Measurements from ENCODE around the gene FOXA3. TPM values are rescaled to one million over a fixed set of nuclear protein-coding genes. Genes with fewer than 3 reads are reported as not detected.

FOXA3 gene
- total RNA-seq, 1 experiment from 2014 or later = not detected

GRCh38 chr19:45873219-45873772 lies 9.2 kb downstream of the FOXA3 start:
- Histone ChIP-seq H3K27me3 (replicated peaks) (peaks cover 7% of the 10 kb centered on the region; the same call in 1 of the 2 replicates), H3K9me3 (replicated peaks) (no peaks in the 10 kb centered on the region), H3K36me3 (no peaks in the 10 kb centered on the region), H3K27ac (no peak overlapping the region), H3K4me1 (replicated peaks) (peaks cover 9% of the 10 kb centered on the region), H3K4me3 (no peak overlapping the region)
- no peak for DNase-seq (ENCODE audit: low read depth in 1 of 2, low spot score in 2 of 2)

GRCh38 chr19:45874620-45874966 lies 10.5 kb downstream of the FOXA3 start:
- no peak overlapping the region for H3K4me3 ChIP-seq
- no peaks in the 10 kb centered on the region for H3K9me3 ChIP-seq (replicated peaks)
- DNase-seq (ENCODE audit: low read depth in 1 of 2, low spot score in 2 of 2) = no peak
- peaks cover 9% of the 10 kb centered on the region for H3K4me1 ChIP-seq (replicated peaks)
- peaks cover 5% of the 10 kb centered on the region; the same call in 1 of the 2 replicates for H3K27me3 ChIP-seq (replicated peaks)
- H3K36me3 ChIP-seq = no peaks in the 10 kb centered on the region
- no peak overlapping the region for H3K27ac ChIP-seq

GRCh38 chr19:45876161-45876410 lies 12.0 kb downstream of the FOXA3 start:
- no peak overlapping the region for H3K4me3 ChIP-seq
- peaks cover 2% of the 10 kb centered on the region; the same call in 1 of the 2 replicates for H3K27me3 ChIP-seq (replicated peaks)
- no peak overlapping the region for H3K27ac ChIP-seq
- no peaks in the 10 kb centered on the region for H3K9me3 ChIP-seq (replicated peaks)
- no peaks in the 10 kb centered on the region for H3K36me3 ChIP-seq
- peaks cover 9% of the 10 kb centered on the region for H3K4me1 ChIP-seq (replicated peaks)
- DNase-seq (ENCODE audit: low read depth in 1 of 2, low spot score in 2 of 2) = no peak

- Histone ChIP-seq H3K4me3 (no peak overlapping the region), H3K36me3 (no peaks in the 10 kb centered on the region)
Observed at GRCh38 chr19:45876411-45877197, 12.5 kb downstream of the FOXA3 start.

DNA sequence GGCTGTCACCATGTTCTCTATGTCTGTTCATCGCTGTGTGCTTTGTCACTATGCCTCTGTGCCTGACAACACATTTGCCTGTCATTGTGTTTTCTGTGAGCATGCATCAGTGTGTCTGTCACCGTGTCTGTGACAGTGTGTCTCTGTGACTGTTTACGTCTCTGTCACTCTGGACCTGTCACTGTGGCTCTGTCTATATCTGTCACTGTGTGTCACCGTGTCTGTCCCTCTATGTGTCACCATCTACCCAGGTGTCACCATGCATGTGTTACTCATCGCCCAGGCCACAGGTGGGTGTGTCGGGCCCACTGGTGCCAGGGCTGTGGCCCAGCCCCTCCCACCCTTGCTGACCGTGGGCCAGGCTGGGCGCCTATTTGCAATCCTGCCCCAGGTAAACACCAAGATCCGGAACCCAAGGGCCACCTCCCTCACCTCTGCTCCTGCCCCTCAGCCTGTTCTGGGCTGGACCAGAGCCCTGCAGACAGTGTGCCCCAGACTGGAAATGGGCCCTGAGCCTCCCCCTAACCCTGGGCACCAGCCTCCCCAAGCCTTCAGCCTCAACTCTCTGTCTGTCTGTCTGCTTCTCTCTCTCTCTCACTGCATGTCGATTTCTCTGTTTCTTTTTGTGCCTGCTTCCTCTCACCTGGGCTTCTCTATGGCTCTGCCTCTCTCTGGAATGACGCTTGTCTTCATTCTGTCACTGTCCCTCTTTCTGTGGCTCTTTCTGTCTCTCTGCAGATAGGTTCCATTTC lies 14.1 kb downstream of the FOXA3 start:
- DNase-seq (ENCODE audit: low read depth in 1 of 2, low spot score in 2 of 2) = no peak
- Histone ChIP-seq H3K27ac (no peak overlapping the region), H3K9me3 (replicated peaks) (no peaks in the 10 kb centered on the region), H3K36me3 (peaks cover 10% of the 10 kb centered on the region), H3K4me3 (no peak overlapping the region), H3K27me3 (replicated peaks) (no peaks in the 10 kb centered on the region), H3K4me1 (replicated peaks) (peaks cover 11% of the 10 kb centered on the region)

More at GRCh38 chr19:45876411-45877197, 12.5 kb downstream of the FOXA3 start:
- Histone ChIP-seq H3K9me3 (replicated peaks) (no peaks in the 10 kb centered on the region), H3K27ac (no peak overlapping the region), H3K4me1 (replicated peaks) (peaks cover 9% of the 10 kb centered on the region), H3K27me3 (replicated peaks) (no peaks in the 10 kb centered on the region)
- DNase-seq (ENCODE audit: low read depth in 1 of 2, low spot score in 2 of 2) = no peak

DNA sequence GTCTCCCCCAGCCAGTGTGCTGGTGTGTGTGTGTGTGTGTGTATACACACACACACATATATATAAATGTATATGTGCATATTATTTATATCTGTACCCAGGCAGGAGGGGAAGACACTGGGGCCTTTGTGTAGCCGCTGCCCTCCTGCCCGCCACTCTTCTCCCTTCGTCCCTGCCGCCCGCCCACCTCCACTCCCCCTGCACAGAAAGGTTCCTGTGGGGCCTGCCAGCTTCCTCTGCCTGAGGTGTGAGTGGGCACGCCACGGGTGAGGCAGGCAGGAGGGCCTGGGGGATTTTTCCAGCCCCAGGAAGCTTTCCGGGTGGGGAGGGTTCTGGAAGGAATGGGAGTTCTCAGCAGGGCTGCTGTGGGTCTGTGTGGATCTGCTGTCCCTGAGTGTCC lies 14.9 kb downstream of the FOXA3 start:
- peaks cover 14% of the 10 kb centered on the region for H3K4me1 ChIP-seq (replicated peaks)
- no peaks in the 10 kb centered on the region for H3K9me3 ChIP-seq (replicated peaks)
- no peaks in the 10 kb centered on the region for H3K27me3 ChIP-seq (replicated peaks)
- H3K36me3 ChIP-seq = peaks cover 16% of the 10 kb centered on the region
- H3K4me3 ChIP-seq = no peak overlapping the region
- no peak overlapping the region for H3K27ac ChIP-seq
- DNase-seq (ENCODE audit: low read depth in 1 of 2, low spot score in 2 of 2) = no peak

GRCh38 chr19:45879971-45880370 lies 15.8 kb downstream of the FOXA3 start:
- no peaks in the 10 kb centered on the region for H3K9me3 ChIP-seq (replicated peaks)
- peaks cover 25% of the 10 kb centered on the region for H3K36me3 ChIP-seq
- H3K4me3 ChIP-seq = no peak overlapping the region
- no peak for DNase-seq (ENCODE audit: low read depth in 1 of 2, low spot score in 2 of 2)
- H3K27ac ChIP-seq = no peak overlapping the region
- H3K27me3 ChIP-seq (replicated peaks) = no peaks in the 10 kb centered on the region
- H3K4me1 ChIP-seq (replicated peaks) = peaks cover 20% of the 10 kb centered on the region

DNA sequence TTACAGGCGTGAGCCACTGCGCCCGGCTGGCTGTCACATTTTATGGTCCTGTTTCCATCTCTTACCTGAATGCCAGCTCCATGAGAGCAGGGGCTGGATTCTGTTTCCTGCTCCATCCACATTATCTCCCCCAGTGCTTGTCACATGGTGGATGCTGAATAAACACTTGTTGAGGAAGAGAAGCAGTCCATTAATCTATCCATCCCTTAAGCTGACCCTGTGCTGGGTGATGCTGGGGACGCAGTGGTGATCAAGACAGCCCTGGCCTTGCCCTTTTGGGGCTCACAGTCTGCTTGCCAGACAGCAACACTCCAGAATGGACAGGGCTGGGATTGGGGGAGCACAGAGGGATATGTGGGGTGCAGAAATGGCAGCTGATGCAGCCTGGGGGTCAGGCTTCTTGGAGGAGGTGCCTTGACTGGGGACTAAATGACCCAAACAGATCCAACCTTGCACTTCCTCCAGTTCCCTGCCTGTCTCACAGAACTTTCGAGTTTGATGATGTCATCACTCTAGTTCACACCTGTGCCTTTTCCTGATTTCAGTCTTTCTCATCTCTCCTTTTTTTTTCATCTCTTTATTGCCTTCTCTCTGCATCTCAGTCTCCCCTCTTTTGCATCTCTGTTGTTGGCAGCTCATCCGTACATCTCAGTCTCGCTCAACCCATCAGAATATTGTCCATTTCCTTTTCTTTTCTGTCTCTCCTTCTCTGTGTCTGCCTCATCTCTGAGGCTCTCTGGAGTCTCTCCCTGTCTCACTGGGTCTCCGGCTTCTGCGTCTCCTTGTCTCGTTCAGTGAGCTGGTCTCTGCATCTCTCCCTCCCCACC lies 17.2 kb downstream of the FOXA3 start:
- Histone ChIP-seq H3K9me3 (replicated peaks) (no peaks in the 10 kb centered on the region; the same call in 1 of the 2 replicates), H3K4me3 (no peak overlapping the region), H3K36me3 (peaks cover 35% of the 10 kb centered on the region), H3K4me1 (replicated peaks) (peaks cover 29% of the 10 kb centered on the region), H3K27me3 (replicated peaks) (no peaks in the 10 kb centered on the region), H3K27ac (no peak overlapping the region)
- DNase-seq (ENCODE audit: low read depth in 1 of 2, low spot score in 2 of 2) = no peak

DNA sequence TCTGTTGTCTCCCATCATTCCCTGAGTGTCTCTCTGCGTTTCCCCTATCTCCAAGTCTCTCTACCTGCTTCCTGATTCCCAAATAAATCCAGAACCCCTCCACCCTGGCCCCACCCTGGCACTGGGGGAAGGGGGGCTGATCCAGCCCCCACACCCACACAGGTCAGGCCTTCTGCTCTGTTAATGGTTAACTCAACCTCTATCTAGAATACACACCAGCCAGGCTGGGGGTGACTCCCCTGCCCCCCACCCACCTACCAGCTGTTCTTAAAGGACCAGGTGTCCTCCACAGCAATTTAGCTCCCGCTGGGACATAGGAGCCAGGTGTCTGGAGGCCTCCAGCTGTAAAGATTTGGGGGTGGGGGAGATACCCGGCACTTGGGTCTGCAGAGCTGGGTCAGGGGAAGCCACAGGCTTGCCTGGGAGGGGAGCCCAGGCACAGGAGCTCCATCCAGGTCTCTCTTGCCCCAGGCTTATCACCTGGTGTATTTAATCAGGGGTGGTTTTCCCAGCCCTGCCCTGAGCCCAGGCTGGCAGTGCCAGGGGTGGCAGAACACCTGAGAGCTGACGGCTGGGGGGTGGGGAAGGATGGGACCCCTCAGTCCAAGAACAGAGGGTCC lies 17.9 kb downstream of the FOXA3 start:
- Histone ChIP-seq H3K9me3 (replicated peaks) (no peaks in the 10 kb centered on the region; the same call in 1 of the 2 replicates), H3K4me1 (replicated peaks) (peaks cover 25% of the 10 kb centered on the region), H3K36me3 (peaks cover 35% of the 10 kb centered on the region), H3K27me3 (replicated peaks) (no peaks in the 10 kb centered on the region), H3K4me3 (no peak overlapping the region), H3K27ac (no peak overlapping the region)
- DNase-seq (ENCODE audit: low read depth in 1 of 2, low spot score in 2 of 2) = no peak

- no peak overlapping the region for H3K27ac ChIP-seq
- H3K36me3 ChIP-seq = peaks cover 35% of the 10 kb centered on the region
- DNase-seq (ENCODE audit: low read depth in 1 of 2, low spot score in 2 of 2) = peak; percentile 68 to 76
- H3K27me3 ChIP-seq (replicated peaks) = no peaks in the 10 kb centered on the region
- H3K4me1 ChIP-seq (replicated peaks) = peaks cover 25% of the 10 kb centered on the region
- no peak overlapping the region for H3K4me3 ChIP-seq
- no peaks in the 10 kb centered on the region; the same call in 1 of the 2 replicates for H3K9me3 ChIP-seq (replicated peaks)
Observed at GRCh38 chr19:45882652-45883585, 18.8 kb downstream of the FOXA3 start.

DNA sequence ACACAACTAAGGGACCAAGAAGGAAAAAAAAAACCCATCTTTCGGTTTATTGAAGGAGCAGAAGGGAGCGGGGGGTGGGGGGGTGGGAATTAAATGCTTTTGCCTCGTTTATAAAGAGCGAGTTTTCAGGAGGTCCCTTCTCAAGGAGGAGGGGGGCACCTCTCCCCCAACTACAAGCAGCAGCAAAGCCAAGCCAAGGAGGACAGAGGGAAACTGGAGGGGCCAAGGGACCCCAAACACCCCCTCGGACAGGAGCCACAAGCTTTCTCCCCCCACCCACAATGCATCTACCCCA lies 19.4 kb downstream of the FOXA3 start:
- Histone ChIP-seq H3K4me1 (replicated peaks) (peaks cover 25% of the 10 kb centered on the region), H3K9me3 (replicated peaks) (no peaks in the 10 kb centered on the region; the same call in 1 of the 2 replicates), H3K36me3 (peaks cover 35% of the 10 kb centered on the region), H3K4me3 (no peak overlapping the region), H3K27ac (no peak overlapping the region), H3K27me3 (replicated peaks) (no peaks in the 10 kb centered on the region)
- no peak for DNase-seq (ENCODE audit: low read depth in 1 of 2, low spot score in 2 of 2)

DNA sequence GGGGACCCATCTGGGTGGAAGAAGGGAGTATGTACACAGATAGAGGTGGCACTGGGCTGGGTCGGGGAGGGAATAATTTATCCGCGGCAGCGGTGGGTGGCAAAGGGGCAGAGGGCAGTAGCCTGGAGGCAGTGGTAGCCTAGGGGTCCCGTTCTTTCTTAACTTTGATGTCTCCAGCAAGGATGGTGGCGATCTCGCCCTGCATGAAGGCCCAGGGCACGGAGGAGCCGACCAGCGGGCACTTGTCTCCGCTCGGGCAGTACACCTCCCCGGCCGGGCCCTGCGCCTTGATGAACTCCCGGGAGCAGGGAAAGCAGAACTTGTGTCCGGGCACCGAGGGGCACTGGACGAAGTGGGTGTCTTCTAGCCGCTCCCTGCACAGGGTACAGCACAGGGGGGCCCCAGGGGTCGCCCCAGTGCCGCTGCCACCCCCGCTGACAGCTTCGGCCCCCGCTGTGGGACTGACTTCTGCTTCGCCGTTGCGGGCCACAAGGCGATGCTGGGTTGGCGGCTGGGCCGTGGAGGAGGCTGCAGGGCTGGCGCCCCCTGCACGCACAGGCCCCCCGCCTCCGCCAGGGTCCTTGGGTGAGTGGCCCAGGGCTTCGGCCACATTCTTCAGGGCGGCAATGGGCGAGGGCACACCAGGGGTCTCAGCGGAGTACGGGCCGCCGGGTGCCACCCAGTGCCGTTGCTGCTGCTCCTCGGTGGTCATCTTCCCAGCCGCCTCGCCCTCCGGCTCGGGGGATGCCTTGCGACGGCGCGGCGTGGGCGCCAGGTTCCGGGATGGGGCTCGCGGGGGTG lies 20.0 kb downstream of the FOXA3 start:
- Histone ChIP-seq H3K9me3 (replicated peaks) (no peaks in the 10 kb centered on the region; the same call in 1 of the 2 replicates), H3K4me1 (replicated peaks) (peaks cover 25% of the 10 kb centered on the region), H3K27ac (no peak overlapping the region), H3K4me3 (no peak overlapping the region), H3K36me3 (peaks cover 35% of the 10 kb centered on the region), H3K27me3 (replicated peaks) (no peaks in the 10 kb centered on the region)
- DNase-seq (ENCODE audit: low read depth in 1 of 2, low spot score in 2 of 2) = no peak

Data from SJSA1 (cell line).